Ectodermal cell (in vitro differentiated cells): ENCODE measurements around the gene MYL6B.

Source experiments
- H3K27ac ChIP-seq: 2 replicates; pipeline ENCODE4 v1.7.0; 2013; ENCODE audit warnings: mild to moderate bottlenecking, low read depth, low read length; ENCODE audit not compliant: insufficient read depth, poor library complexity, severe bottlenecking
- H3K27me3 ChIP-seq: 2 replicates; pipeline ENCODE4 v1.7.0; 2013; ENCODE audit warnings: mild to moderate bottlenecking, low read length; ENCODE audit not compliant: insufficient read depth, control insufficient read depth, poor library complexity, severe bottlenecking
- H3K36me3 ChIP-seq: one replicate; pipeline ENCODE4 v1.7.0; 2013; ENCODE audit warnings: low read length; ENCODE audit not compliant: control insufficient read depth, insufficient read depth
- H3K4me1 ChIP-seq: one replicate; pipeline ENCODE4 v1.7.0; 2013; ENCODE audit warnings: low read length; ENCODE audit not compliant: control insufficient read depth, insufficient read depth
- H3K4me3 ChIP-seq: 2 replicates; pipeline ENCODE4 v1.7.0; 2013; ENCODE audit warnings: low read depth, low read length, control low read depth; ENCODE audit not compliant: insufficient read depth
- H3K9me3 ChIP-seq: 2 replicates; pipeline ENCODE4 v1.7.0; 2013; ENCODE audit warnings: mild to moderate bottlenecking, low read length, moderate library complexity; ENCODE audit not compliant: control insufficient read depth
- WGBS, 2 experiments: methylation state at CpG; one replicate each; pipeline ENCODE4 v1.1.7; 2013; ENCODE audit warnings: missing lambda C conversion rate in 2 of 2; 5-methylcytosine and 5-hydroxymethylcytosine counted together

The MYL6B gene

GRCh38 chr12:56137853-56138571 is 14.4 kb upstream of the MYL6B start:
- 95 to 98% methylated on average over 14 of the region's 14 CpGs for WGBS, 2 experiments
- Histone ChIP-seq H3K4me1 (no peaks in the 10 kb centered on the region), H3K36me3 (peaks cover 64% of the 10 kb centered on the region), H3K4me3 (no peak overlapping the region), H3K27me3 (no peaks in the 10 kb centered on the region), H3K9me3 (no peaks in the 10 kb centered on the region), H3K27ac (no peak overlapping the region)

- H3K4me1 ChIP-seq, result no peaks in the 10 kb centered on the region
- 91 to 95% methylated on average over 19 of the region's 19 CpGs for WGBS, 2 experiments
- no peaks in the 10 kb centered on the region for H3K27me3 ChIP-seq
- no peak overlapping the region for H3K4me3 ChIP-seq
- H3K27ac ChIP-seq, result no peak overlapping the region
- H3K9me3 ChIP-seq, result no peaks in the 10 kb centered on the region
- peaks cover 63% of the 10 kb centered on the region for H3K36me3 ChIP-seq
Measured at GRCh38 chr12:56141946-56142784, 10.2 kb upstream of the MYL6B start.

DNA sequence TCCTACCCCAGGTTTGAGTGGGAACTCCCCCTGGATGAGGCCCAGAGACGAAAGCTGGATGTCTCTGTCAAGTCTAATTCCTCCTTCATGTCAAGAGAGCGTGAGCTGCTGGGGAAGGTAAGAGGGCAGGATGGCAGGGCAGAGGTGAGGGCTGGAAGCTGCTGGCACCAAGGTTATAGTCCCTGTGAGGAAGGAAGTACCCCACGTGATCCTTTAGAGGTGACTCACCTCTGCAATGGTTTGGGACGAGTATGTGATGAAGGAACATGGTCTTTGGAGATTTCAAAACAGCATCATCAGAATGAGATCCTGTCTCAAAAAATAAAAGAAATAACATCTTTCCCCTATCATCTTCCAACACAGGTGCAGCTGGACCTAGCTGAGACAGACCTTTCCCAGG is 9.2 kb upstream of the MYL6B start:
- WGBS, 2 experiments, result 97 to 100% methylated on average over 4 of the region's 4 CpGs
- H3K27me3 ChIP-seq, result no peaks in the 10 kb centered on the region
- H3K27ac ChIP-seq, result no peak overlapping the region
- no peak overlapping the region for H3K4me3 ChIP-seq
- peaks cover 53% of the 10 kb centered on the region for H3K36me3 ChIP-seq
- H3K9me3 ChIP-seq, result no peaks in the 10 kb centered on the region
- H3K4me1 ChIP-seq, result no peaks in the 10 kb centered on the region

DNA sequence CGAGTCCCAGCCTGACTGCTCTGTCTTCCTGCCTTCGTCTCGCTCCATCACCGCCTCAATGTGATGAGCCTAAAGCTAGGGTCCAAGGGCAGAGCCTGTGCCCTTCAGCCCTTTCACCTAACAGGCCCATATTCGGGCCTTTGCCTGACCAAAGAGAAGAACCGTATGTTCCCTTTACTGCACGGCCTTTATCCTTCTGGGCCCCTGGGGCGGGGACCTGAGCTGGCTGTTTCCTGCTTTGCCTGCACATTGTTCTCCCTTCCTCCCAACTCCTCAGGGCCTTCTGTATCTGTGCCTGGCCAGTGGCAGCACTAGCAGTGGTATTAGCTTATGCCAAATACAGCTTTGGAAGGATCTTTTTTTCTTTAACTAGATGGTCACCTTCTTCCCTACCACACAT is 8.5 kb upstream of the MYL6B start:
- H3K27me3 ChIP-seq, result no peaks in the 10 kb centered on the region
- peaks cover 47% of the 10 kb centered on the region for H3K36me3 ChIP-seq
- no peak overlapping the region for H3K4me3 ChIP-seq
- 93 to 95% methylated on average over 8 of the region's 8 CpGs for WGBS, 2 experiments
- H3K27ac ChIP-seq, result no peak overlapping the region
- no peaks in the 10 kb centered on the region for H3K9me3 ChIP-seq
- no peaks in the 10 kb centered on the region for H3K4me1 ChIP-seq

DNA sequence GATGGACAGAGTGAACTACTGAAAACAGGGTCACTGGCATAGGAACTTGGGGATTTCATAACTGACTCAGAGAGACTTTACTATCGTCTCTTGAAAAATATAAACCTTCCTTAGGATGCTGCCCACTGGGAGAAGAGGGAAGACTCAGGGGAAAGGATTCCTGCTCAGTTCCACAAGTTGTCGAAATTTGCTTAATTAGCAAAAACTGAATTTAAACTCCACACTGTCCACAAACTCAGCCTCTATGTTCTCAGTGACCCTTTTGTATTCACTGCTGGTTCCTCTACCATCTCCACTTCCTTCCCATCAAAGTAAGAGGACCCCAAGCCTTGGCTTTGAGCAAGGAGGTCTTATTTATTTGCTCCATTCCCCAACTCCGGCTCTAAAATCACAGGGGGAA is 7.2 kb upstream of the MYL6B start:
- Histone ChIP-seq H3K4me3 (no peak overlapping the region), H3K9me3 (no peaks in the 10 kb centered on the region), H3K4me1 (no peaks in the 10 kb centered on the region), H3K36me3 (peaks cover 34% of the 10 kb centered on the region), H3K27me3 (no peaks in the 10 kb centered on the region), H3K27ac (no peak overlapping the region)
- WGBS, 2 experiments, result 85 to 89% methylated on average over 3 of the region's 3 CpGs

DNA sequence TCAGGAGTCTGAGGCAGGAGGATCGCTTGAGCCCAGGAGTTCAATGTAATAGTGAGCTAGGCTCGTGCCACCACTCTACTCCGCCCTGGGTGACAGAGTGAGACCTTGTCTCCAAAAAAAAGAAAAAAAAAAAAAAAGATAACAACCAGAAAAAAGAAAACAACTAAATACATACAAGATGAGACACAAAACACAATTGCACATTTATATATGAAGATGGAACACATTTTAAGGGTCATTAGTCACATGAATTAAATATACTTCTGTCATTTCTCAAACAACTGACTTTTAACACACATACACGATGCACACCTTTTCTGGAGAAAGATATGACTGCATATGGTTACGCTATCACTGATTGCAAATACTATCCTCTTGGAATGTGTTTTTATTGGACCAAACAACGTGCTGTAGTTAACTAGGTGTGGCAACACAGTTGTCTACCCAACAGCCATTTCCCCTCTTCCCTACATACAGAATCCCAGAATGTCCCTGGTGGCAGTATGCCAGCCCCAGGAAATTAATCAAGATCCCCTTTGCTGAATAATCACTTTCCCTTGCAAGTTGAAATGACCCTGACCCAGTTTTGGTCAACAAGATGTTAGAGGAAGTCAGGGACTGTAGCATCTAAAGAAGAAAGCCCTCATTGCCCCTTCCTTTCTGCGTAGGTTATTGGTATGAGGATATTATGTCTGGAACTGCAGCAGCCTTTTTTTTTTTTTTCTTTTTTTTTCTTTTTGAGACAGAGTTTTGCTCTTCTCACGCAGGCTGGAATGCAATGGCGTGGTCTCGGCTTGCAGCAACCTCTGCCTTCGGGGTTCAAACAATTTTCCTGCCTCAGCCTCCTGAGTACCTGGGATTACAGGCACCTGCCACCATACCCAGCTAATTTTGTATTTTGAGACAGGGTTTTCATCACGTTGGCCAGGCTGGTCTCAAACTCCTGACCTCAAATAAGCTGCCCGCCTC is 5.6 kb upstream of the MYL6B start:
- Histone ChIP-seq H3K36me3 (peaks cover 29% of the 10 kb centered on the region), H3K27ac (no peak overlapping the region), H3K4me3 (no peak overlapping the region), H3K9me3 (no peaks in the 10 kb centered on the region), H3K4me1 (peaks cover 4% of the 10 kb centered on the region), H3K27me3 (no peaks in the 10 kb centered on the region)
- WGBS, 2 experiments, result 91% methylated on average over 11 to 13 of the region's 13 CpGs

DNA sequence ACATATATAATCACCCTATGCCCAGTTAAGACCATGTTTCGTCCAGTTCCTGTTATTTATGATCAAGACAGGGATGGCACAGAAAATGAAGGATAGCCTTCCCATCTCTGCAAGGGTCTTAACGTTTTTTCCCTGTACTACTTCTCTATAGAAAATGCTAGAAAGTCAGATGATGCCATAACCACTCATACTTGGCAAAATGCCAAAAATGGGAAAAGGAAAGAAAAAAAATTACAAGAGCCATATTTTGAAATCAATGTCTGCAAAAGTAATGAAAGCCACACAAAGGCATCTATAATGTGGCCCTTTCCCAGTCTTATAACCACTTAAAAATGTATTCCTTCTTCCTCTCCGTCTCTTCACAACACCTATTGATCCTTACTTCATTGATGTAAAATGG is 1.8 kb upstream of the MYL6B start:
- WGBS, 2 experiments, result 90 to 99% methylated on average over 2 to 3 of the region's 3 CpGs
- Histone ChIP-seq H3K27me3 (no peaks in the 10 kb centered on the region), H3K4me3 (no peak overlapping the region), H3K27ac (no peak overlapping the region), H3K4me1 (peaks cover 19% of the 10 kb centered on the region), H3K36me3 (peaks cover 7% of the 10 kb centered on the region), H3K9me3 (no peaks in the 10 kb centered on the region)

GRCh38 chr12:56151672-56152131 is 685 bp upstream of the MYL6B start:
- Histone ChIP-seq H3K27me3 (no peaks in the 10 kb centered on the region), H3K9me3 (no peaks in the 10 kb centered on the region), H3K4me1 (peaks cover 19% of the 10 kb centered on the region), H3K4me3 (peak overlapping the region; percentile 68), H3K27ac (peak overlapping the region; percentile 91), H3K36me3 (peaks cover 11% of the 10 kb centered on the region)
- WGBS, 2 experiments, result 9 to 11% methylated on average over 12 of the region's 12 CpGs

- 20 to 24% methylated on average over 8 of the region's 8 CpGs for WGBS, 2 experiments
- Histone ChIP-seq H3K4me3 (peak overlapping the region; percentile 68), H3K27me3 (no peaks in the 10 kb centered on the region), H3K36me3 (peaks cover 11% of the 10 kb centered on the region), H3K27ac (no peak overlapping the region), H3K9me3 (no peaks in the 10 kb centered on the region), H3K4me1 (peaks cover 23% of the 10 kb centered on the region)
Measured at GRCh38 chr12:56152756-56153677, 630 bp downstream of the MYL6B start.
